HCT116 (cell line): Measurements from ENCODE around the gene OTOGL. TPM values are rescaled to one million over a fixed set of nuclear protein-coding genes. Genes with fewer than 3 reads are reported as not detected.

Experiments used
- ATAC-seq: fragments of 200-7000 bp; cut with Tn5 transposase; 2 replicates; pipeline ENCODE4 v1.9.1; 2020; ENCODE audit warnings: mild to moderate bottlenecking, moderate library complexity
- BruUV-seq: library from RNA; stranded (reverse); fragments of 400-500 nt; replicated peaks from 2 replicates; lab custom pipeline; 2021; lab: Mats Ljungman, UMichigan
- CTCF ChIA-PET: fragments of 300-600 bp; sonication (Branson Sonifier 250); formaldehyde crosslinking; loops from one replicate; lab custom pipeline; 2021; ENCODE audit warnings: antibody characterized with exemption; lab: Charles Lee
- POLR2A ChIA-PET: fragments of 300-600, 350-600 bp; sonication (Branson Sonifier 250); formaldehyde crosslinking; loops from one replicate; lab custom pipeline; 2021; ENCODE audit warnings: antibody characterized with exemption; lab: Charles Lee
- RAD21 ChIA-PET, 2 experiments: fragments of 300-600 bp; sonication (Branson Sonifier 250); formaldehyde crosslinking; loops; one replicate each; lab custom pipeline; 2023; ENCODE audit warnings: low total read pairs in 2 of 2; ENCODE audit not compliant: uncharacterized antibody in 2 of 2, unreplicated experiment in 2 of 2, low non-redundant PET in 1 of 2; lab: Charles Lee
- DNase-seq: peaks from one replicate; pipeline ENCODE4 v3.0.0-alpha.2; 2010; ENCODE audit warnings: low read depth, low spot score
- H2AFZ ChIP-seq: fragments of 200-600 bp; shearing (Covaris generic), sonication (generic); 2 replicates; pipeline ENCODE4 v1.6.1; 2017; ENCODE audit warnings: low read depth, mixed run types, mixed read lengths, antibody characterized with exemption, low read length; ENCODE audit not compliant: poor library complexity, severe bottlenecking
- H3K27ac ChIP-seq: 2 replicates; pipeline ENCODE4 v1.5.1; 2012; ENCODE audit warnings: low read depth, low read length
- H3K27me3 ChIP-seq: fragments of 200-600 bp; sonication (generic); 2 replicates; pipeline ENCODE4 v1.6.1; 2016; ENCODE audit warnings: mixed run types, low read length, mixed read lengths; ENCODE audit not compliant: insufficient read depth
- H3K36me3 ChIP-seq, 2 experiments: fragments of 200-500 bp in 1 of 2; fragments of 200-600 bp in 1 of 2; sonication (Bioruptor generic) in 1 of 2; sonication (generic) in 1 of 2; 2 replicates each; pipeline versions ENCODE4 v1.5.1 to v1.6.1; 2014 to 2016; ENCODE audit warnings: low read length in 2 of 2, inconsistent platforms in 1 of 2, mixed read lengths in 1 of 2, mixed run types in 1 of 2; ENCODE audit not compliant: insufficient read depth in 2 of 2, control insufficient read depth in 1 of 2
- H3K4me1 ChIP-seq, 2 experiments: fragments of 200-600 bp in 1 of 2; sonication (generic) in 1 of 2; 2 replicates each; pipeline versions ENCODE4 v1.5.1 to v1.6.1; 2012 to 2017; ENCODE audit warnings: low read length in 2 of 2, inconsistent platforms in 1 of 2, mild to moderate bottlenecking in 1 of 2, mixed read lengths in 1 of 2, mixed run types in 1 of 2, moderate library complexity in 1 of 2; ENCODE audit not compliant: insufficient read depth in 2 of 2, control insufficient read depth in 1 of 2
- H3K4me2 ChIP-seq: fragments of 200-600 bp; sonication (generic); 2 replicates; pipeline ENCODE4 v1.6.1; 2017; ENCODE audit warnings: mixed run types, low read length, mixed read lengths
- H3K4me3 ChIP-seq, 2 experiments: fragments of 200-600 bp in 1 of 2; sonication (generic) in 1 of 2; replicated peaks in 1 of 2; 2 replicates each; pipeline ENCODE4 v1.5.1; 2011 to 2016; ENCODE audit warnings: low read length in 2 of 2, control low read depth in 1 of 2, low read depth in 1 of 2, mild to moderate bottlenecking in 1 of 2, mixed read lengths in 1 of 2, mixed run types in 1 of 2
- H3K79me2 ChIP-seq: fragments of 200-600 bp; sonication (generic); 2 replicates; pipeline ENCODE4 v1.6.1; 2017; ENCODE audit warnings: mild to moderate bottlenecking, mixed run types, low read length, moderate library complexity, mixed read lengths; ENCODE audit not compliant: insufficient read depth
- H3K9ac ChIP-seq: fragments of 200-600 bp; sonication (generic); 2 replicates; pipeline ENCODE4 v1.6.1; 2016; ENCODE audit warnings: low read length, mixed read lengths
- H3K9me2 ChIP-seq: fragments of 200-600 bp; sonication (generic), shearing (Covaris generic); 2 replicates; pipeline ENCODE4 v1.6.1; 2017; ENCODE audit warnings: mixed run types, mild to moderate bottlenecking, moderate library complexity; ENCODE audit not compliant: insufficient read depth
- H3K9me3 ChIP-seq, 2 experiments: fragments of 200-500 bp in 1 of 2; fragments of 200-600 bp in 1 of 2; sonication (Bioruptor generic) in 1 of 2; sonication (generic) in 1 of 2; 2 replicates each; pipeline ENCODE4 v1.6.1; 2014 to 2017; ENCODE audit warnings: low read length in 2 of 2, mixed read lengths in 2 of 2, inconsistent platforms in 1 of 2, low read depth in 1 of 2, mild to moderate bottlenecking in 1 of 2, mixed run types in 1 of 2, moderate library complexity in 1 of 2; ENCODE audit not compliant: control insufficient read depth in 1 of 2, insufficient read depth in 1 of 2
- H4K20me1 ChIP-seq: fragments of 200-600 bp; sonication (generic), shearing (Covaris generic); 2 replicates; pipeline ENCODE4 v1.6.1; 2017; ENCODE audit warnings: mixed run types, mild to moderate bottlenecking, moderate library complexity; ENCODE audit not compliant: insufficient read depth
- CBX3 ChIP-seq: IDR thresholded peaks from 2 replicates; pipeline ENCODE4 v1.6.1; 2012; ENCODE audit warnings: low read depth
- CEBPB ChIP-seq: IDR thresholded peaks from 2 replicates; pipeline ENCODE4 v1.6.1; 2012; ENCODE audit warnings: low read depth
- EGR1 ChIP-seq: IDR thresholded peaks from 2 replicates; pipeline ENCODE4 v1.6.1; 2012; ENCODE audit warnings: low read depth
- EZH2 ChIP-seq: fragments of 200-600 bp; sonication (generic); IDR thresholded peaks from 2 replicates; pipeline ENCODE4 v1.6.1; 2017; ENCODE audit warnings: antibody characterized with exemption, mixed run types
- EZH2phosphoT487 ChIP-seq: fragments of 200-600 bp; IDR thresholded peaks from 2 replicates; pipeline ENCODE4 v1.6.1; 2018; ENCODE audit warnings: antibody characterized with exemption, borderline replicate concordance
- FOSL1 ChIP-seq: IDR thresholded peaks from 2 replicates; pipeline ENCODE4 v1.6.1; 2012; ENCODE audit warnings: low read depth
- JUND ChIP-seq: IDR thresholded peaks from 2 replicates; pipeline ENCODE4 v1.6.1; 2012
- RAD21 ChIP-seq: IDR thresholded peaks from 2 replicates; pipeline ENCODE4 v1.6.1; 2012; ENCODE audit warnings: low read depth, mild to moderate bottlenecking
- SIN3A ChIP-seq: IDR thresholded peaks from 2 replicates; pipeline ENCODE4 v1.6.1; 2012; ENCODE audit warnings: low read depth
- SP1 ChIP-seq: IDR thresholded peaks from 2 replicates; pipeline ENCODE4 v1.6.1; 2012; ENCODE audit warnings: low read depth
- TCF7L2 ChIP-seq: IDR thresholded peaks from 2 replicates; pipeline ENCODE4 v1.7.0; 2011; ENCODE audit warnings: borderline replicate concordance, inconsistent platforms; ENCODE audit not compliant: insufficient read depth, insufficient read length; ENCODE audit errors: extremely low read depth
- YY1 ChIP-seq: IDR thresholded peaks from 2 replicates; pipeline ENCODE4 v1.6.1; 2011; ENCODE audit warnings: low read length, low read depth, moderate library complexity, mild to moderate bottlenecking; ENCODE audit not compliant: insufficient replicate concordance; ENCODE audit errors: extremely low read depth
- ZFX ChIP-seq: fragments of 450-650 bp; IDR thresholded peaks from 2 replicates; pipeline ENCODE4 v1.6.1; 2017
- ZNF274 ChIP-seq: fragments of 200-500 bp; sonication (Bioruptor generic); IDR thresholded peaks from 2 replicates; pipeline ENCODE4 v1.6.1; 2014; ENCODE audit warnings: mild to moderate bottlenecking, low read depth, low read length, inconsistent platforms
- intact Hi-C: fragments of 100-400 bp; cut with micrococcal nuclease; formaldehyde crosslinking; loops from 2 replicates; pipeline ENCODE4 v1.10.0; 2022
- total RNA-seq: library from RNA; stranded (reverse); gene quantifications from one replicate; pipeline ENCODE4 v1.2.1, GENCODE V29; 2021; ENCODE audit not compliant: unreplicated experiment
- TF ChIP-seq, protein P1 (sequence below): IDR thresholded peaks from 2 replicates; pipeline ENCODE4 v1.6.1; 2012
- TF ChIP-seq, protein P2 (sequence below): IDR thresholded peaks from 2 replicates; pipeline ENCODE4 v1.6.1; 2012
- TF ChIP-seq, protein P3 (sequence below), 3 experiments: fragments of 200-600 bp in 1 of 3; sonication (generic) in 1 of 3; IDR thresholded peaks in 2 of 3; conservative IDR thresholded peaks in 1 of 3; 2 replicates each; pipeline ENCODE4 v1.5.1; 2012 to 2017; ENCODE audit warnings: low read depth in 2 of 3, low read length in 2 of 3, antibody characterized with exemption in 1 of 3, borderline replicate concordance in 1 of 3, control low read depth in 1 of 3, mild to moderate bottlenecking in 1 of 3, mixed read lengths in 1 of 3, mixed run types in 1 of 3, moderate library complexity in 1 of 3; ENCODE audit not compliant: insufficient read depth in 1 of 3

Gene OTOGL
- total RNA-seq, 1 experiment from 2014 or later: not detected

DNA sequence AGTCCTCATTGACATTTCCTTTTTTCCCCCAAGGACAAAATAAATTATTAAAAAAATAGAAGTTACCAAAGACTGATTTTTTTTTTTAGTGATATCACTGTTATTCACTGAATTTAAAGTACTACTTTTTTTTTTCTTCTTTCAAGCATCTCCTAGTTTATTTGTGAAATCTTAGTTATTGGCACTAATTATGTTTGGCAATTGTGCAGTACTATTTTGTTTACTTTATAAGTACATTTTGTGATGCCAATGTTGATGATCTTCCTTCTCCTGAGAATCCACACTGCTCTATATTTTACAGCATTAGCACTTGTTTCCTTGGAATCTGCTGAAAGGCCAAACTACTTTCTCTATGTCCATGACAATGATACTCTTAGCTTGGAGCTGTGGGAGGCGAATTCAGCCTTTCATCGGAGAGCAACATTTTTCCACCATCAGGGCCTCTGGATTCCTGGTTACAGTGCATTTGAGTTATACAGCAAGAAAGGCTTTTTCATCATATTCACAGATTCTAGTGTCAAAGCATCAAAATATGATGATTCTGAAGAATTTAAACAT, 220.9 kb downstream of the OTOGL start:
- ChIA-PET POLR2A (no interaction called here), CTCF (no interaction called here), RAD21 (interaction anchor here in 1 of 2 experiments (0.6 kb wide), 1 partner anchor 386 kb away, joined by 3 read pairs; no protein-coding TSS in a partner anchor)
- no peaks in the 10 kb centered on the region for H4K20me1 ChIP-seq
- peaks cover 0 to 4% of the 10 kb centered on the region in 2 experiments; a peak in 1 of 4 replicates for H3K4me1 ChIP-seq
- H3K9me3 ChIP-seq: no peaks in the 10 kb centered on the region
- no peak overlapping the region for H2AFZ ChIP-seq
- BruUV-seq: no TSS peak
- H3K9ac ChIP-seq: no peak overlapping the region
- ATAC-seq (no peak), DNase-seq (no peak)
- no peaks in the 10 kb centered on the region; the same call in 1 of the 2 replicates for H3K9me2 ChIP-seq
- H3K27ac ChIP-seq: no peak overlapping the region
- H3K4me2 ChIP-seq: no peak overlapping the region
- H3K79me2 ChIP-seq: no peaks in the 10 kb centered on the region
- H3K27me3 ChIP-seq: no peaks in the 10 kb centered on the region
- intact Hi-C loops: no loop called here
- no peak for TF ChIP-seq ZFX
- TF ChIP-seq SIN3A: no peak
- no peak for TF ChIP-seq TCF7L2
- TF ChIP-seq CBX3: no peak
- TF ChIP-seq ZNF274: no peak
- TF ChIP-seq, protein P1, sequence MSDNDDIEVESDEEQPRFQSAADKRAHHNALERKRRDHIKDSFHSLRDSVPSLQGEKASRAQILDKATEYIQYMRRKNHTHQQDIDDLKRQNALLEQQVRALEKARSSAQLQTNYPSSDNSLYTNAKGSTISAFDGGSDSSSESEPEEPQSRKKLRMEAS: no peak
- TF ChIP-seq, protein P2, sequence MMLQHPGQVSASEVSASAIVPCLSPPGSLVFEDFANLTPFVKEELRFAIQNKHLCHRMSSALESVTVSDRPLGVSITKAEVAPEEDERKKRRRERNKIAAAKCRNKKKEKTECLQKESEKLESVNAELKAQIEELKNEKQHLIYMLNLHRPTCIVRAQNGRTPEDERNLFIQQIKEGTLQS: no peak
- TF ChIP-seq RAD21: no peak
- no peak for TF ChIP-seq EGR1
- TF ChIP-seq EZH2: no peak
- TF ChIP-seq FOSL1: no peak
- TF ChIP-seq JUND: no peak
- no peak for TF ChIP-seq YY1
- TF ChIP-seq, protein P3, sequence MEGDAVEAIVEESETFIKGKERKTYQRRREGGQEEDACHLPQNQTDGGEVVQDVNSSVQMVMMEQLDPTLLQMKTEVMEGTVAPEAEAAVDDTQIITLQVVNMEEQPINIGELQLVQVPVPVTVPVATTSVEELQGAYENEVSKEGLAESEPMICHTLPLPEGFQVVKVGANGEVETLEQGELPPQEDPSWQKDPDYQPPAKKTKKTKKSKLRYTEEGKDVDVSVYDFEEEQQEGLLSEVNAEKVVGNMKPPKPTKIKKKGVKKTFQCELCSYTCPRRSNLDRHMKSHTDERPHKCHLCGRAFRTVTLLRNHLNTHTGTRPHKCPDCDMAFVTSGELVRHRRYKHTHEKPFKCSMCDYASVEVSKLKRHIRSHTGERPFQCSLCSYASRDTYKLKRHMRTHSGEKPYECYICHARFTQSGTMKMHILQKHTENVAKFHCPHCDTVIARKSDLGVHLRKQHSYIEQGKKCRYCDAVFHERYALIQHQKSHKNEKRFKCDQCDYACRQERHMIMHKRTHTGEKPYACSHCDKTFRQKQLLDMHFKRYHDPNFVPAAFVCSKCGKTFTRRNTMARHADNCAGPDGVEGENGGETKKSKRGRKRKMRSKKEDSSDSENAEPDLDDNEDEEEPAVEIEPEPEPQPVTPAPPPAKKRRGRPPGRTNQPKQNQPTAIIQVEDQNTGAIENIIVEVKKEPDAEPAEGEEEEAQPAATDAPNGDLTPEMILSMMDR (IDR thresholded peaks at IDR 0.05 in 2 of 3, conservative IDR thresholded peaks at IDR 0.05 in 1 of 3; ENCODE audit: borderline replicate concordance in 1 of 3, insufficient read depth in 1 of 3, low read depth in 2 of 3, low read length in 2 of 3): no peak
- TF ChIP-seq CEBPB: no peak
- no peak for TF ChIP-seq EZH2phosphoT487
- no peak for TF ChIP-seq SP1
- H3K36me3 ChIP-seq: no peaks in the 10 kb centered on the region
- no peak overlapping the region for H3K4me3 ChIP-seq
